Measurements from ENCODE around the gene ZBTB47.

DNA sequence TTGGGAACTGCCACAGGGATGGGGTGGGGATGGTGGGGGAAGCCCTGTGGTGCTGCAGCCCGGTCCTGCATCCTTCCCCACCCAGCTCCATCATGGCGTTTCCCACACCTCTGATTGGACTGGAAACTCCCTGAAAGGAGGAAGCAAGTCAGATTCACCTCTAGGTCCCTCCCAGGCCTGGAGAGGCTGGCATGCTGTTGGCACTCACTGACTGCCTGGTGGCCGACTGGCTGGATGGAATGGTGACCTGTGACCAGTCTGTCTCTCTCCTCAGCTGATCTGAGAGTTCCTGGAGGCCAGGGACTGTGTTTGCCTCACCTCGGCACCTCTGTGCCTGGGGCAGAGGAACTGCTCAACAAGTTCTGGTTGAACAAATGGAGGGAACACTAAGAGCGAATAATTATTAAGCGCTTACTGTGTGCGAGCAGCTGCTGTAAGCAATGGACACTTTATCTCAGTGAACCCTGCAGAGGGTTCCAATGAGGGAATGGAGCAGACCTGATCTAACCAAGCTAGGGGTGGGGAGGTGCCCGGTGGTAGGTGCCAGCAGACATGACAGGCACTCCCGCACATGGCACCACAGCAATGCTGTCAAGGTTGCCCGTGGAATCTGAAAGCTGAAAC, 52.6 kb downstream of the ZBTB47 start:
- TF ChIP-seq, protein P1, sequence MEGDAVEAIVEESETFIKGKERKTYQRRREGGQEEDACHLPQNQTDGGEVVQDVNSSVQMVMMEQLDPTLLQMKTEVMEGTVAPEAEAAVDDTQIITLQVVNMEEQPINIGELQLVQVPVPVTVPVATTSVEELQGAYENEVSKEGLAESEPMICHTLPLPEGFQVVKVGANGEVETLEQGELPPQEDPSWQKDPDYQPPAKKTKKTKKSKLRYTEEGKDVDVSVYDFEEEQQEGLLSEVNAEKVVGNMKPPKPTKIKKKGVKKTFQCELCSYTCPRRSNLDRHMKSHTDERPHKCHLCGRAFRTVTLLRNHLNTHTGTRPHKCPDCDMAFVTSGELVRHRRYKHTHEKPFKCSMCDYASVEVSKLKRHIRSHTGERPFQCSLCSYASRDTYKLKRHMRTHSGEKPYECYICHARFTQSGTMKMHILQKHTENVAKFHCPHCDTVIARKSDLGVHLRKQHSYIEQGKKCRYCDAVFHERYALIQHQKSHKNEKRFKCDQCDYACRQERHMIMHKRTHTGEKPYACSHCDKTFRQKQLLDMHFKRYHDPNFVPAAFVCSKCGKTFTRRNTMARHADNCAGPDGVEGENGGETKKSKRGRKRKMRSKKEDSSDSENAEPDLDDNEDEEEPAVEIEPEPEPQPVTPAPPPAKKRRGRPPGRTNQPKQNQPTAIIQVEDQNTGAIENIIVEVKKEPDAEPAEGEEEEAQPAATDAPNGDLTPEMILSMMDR (conservative IDR thresholded peaks at IDR 0.05; ENCODE audit: low read length): no peak
- no peak for TF ChIP-seq EZH2phosphoT487 (IDR thresholded peaks at IDR 0.05; ENCODE audit: borderline replicate concordance)

Measured in Loucy (cell line).